Endometrium (tissue), 2 donors: Measurements from ENCODE around the gene TBL1XR1.

ENCODE experiments used
- FAIRE-seq: peaks from 2 replicates; lab custom pipeline; 2012; peaks lifted over from hg19 to GRCh38; lab: Jason Lieb, UNC
- donor health status: control.
- donor health status: control.

The TBL1XR1 gene

GRCh38 chr3:177197041-177197726 is at the start of gene TBL1XR1:
Gene TBL1XR1, minus strand, starts transcription at chr3:177197482. Its CDS starts 132,505 bp downstream, at chr3:177064977.
- no peak for FAIRE-seq

- FAIRE-seq: no peak
Measured at GRCh38 chr3:177245250-177245649, 48.0 kb upstream of the TBL1XR1 start.

GRCh38 chr3:177244606-177245005 is 47.3 kb upstream of the TBL1XR1 start:
- no peak for FAIRE-seq

- FAIRE-seq: no peak
Measured at GRCh38 chr3:177238686-177239216, 41.5 kb upstream of the TBL1XR1 start.

- FAIRE-seq: no peak
Measured at GRCh38 chr3:177237206-177237605, 39.9 kb upstream of the TBL1XR1 start.

DNA sequence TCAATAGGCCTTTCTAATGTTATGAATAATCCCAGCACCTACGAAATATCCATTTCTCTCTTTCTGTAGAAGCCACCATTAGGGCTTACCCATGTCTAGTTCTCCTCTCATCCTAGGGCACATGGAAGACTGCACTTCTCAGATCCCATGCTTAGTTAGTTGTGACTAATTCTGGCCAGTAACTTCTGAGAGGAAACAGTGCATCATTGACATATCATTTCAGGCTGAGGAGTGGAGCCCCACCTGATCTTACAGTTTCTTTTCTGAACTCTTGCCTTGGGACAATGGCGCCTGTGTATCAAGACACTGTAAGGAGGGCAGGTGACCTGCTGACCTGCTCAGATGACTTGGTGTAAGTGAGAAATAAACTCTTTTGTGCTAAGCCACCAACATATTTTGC is 39.4 kb upstream of the TBL1XR1 start:
- FAIRE-seq: no peak

DNA sequence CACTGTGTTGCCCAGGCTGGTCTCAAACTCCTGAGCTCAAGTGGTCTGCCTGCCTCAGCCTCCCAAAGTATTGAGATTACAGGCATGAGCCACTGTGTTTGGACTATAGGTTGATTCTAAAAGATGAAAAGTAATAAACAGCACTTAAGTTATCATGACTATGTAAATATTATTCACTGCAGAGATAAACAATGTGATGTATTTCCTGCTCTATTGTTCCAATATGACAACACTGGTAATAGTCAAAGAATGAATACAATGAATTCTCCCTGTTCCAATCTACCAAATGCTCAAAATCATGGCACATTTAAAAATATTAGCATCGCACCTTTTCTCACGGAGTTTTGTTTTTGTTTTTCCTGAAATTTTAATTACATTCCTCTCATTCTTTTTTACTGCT is 36.8 kb upstream of the TBL1XR1 start:
- FAIRE-seq: no peak

- no peak for FAIRE-seq
Measured at GRCh38 chr3:177231242-177231641, 34.0 kb upstream of the TBL1XR1 start.

GRCh38 chr3:177230641-177231040 is 33.4 kb upstream of the TBL1XR1 start:
- no peak for FAIRE-seq

GRCh38 chr3:177229791-177230190 is 32.5 kb upstream of the TBL1XR1 start:
- FAIRE-seq: no peak

- FAIRE-seq: no peak
Measured at GRCh38 chr3:177228601-177229190, 31.4 kb upstream of the TBL1XR1 start.

- no peak for FAIRE-seq
Measured at GRCh38 chr3:177224414-177224813, 27.1 kb upstream of the TBL1XR1 start.

- FAIRE-seq: no peak
Measured at GRCh38 chr3:177221744-177222143, 24.5 kb upstream of the TBL1XR1 start.

DNA sequence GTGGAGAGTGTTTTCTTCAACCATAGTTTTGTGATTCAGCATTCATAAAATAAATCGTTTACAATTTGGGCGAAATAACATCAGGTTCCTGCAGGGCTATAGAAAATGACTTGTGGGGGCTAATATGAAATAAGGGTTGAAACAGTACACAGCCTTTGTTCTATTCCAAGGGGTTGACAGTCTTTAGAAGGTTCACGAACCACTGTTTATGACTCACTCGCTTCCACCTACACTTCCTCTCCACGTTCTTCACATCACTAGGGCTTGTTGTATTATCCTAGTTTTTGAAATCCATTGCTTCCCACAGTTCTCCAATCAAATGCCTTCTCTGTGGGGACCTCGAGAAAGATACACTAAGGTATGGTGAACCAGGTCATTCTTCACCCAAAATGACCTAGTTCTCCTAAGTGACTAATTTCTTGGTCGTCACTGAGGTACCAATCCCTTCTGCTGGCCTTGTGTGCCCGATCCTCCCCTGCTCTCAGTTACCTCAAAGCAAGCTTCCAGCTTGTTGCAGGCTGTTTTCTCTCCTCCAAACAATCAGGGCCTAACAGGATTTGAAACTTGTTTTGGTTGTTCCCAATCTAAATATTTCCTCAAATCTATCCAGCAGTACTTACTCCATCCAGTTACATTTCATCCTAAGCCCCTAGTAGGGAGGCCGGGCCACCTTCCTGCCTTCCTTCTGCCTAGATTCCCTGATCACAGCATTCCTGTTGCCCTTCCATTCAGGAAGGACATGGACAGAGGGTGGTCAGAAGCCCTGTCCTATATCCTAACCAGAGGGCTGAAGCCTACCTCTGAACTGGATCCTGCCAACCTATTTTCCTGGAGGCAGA is 23.1 kb upstream of the TBL1XR1 start:
- FAIRE-seq: no peak

- FAIRE-seq: no peak
Measured at GRCh38 chr3:177213801-177214535, 16.7 kb upstream of the TBL1XR1 start.

DNA sequence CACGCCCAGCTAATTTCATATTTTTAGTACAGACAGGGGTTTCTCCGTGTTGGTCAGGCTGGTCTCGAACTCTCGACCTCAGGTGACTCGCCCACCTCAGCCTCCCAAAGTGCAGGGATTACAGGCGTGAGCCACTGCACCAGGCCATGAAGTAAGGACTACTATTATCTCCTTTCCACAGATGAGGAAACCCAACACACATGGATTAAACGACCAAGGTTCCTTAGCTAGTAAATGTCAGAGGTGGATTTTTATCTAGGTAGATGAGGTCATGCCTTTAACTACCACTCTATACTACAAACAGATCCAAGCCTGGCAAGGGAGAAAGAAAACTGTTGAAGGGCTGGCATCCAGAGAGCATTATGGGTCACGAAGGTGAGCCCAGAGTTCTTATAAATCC is 15.5 kb upstream of the TBL1XR1 start:
- FAIRE-seq: no peak

GRCh38 chr3:177212278-177212610 is 15.0 kb upstream of the TBL1XR1 start:
- FAIRE-seq: no peak

DNA sequence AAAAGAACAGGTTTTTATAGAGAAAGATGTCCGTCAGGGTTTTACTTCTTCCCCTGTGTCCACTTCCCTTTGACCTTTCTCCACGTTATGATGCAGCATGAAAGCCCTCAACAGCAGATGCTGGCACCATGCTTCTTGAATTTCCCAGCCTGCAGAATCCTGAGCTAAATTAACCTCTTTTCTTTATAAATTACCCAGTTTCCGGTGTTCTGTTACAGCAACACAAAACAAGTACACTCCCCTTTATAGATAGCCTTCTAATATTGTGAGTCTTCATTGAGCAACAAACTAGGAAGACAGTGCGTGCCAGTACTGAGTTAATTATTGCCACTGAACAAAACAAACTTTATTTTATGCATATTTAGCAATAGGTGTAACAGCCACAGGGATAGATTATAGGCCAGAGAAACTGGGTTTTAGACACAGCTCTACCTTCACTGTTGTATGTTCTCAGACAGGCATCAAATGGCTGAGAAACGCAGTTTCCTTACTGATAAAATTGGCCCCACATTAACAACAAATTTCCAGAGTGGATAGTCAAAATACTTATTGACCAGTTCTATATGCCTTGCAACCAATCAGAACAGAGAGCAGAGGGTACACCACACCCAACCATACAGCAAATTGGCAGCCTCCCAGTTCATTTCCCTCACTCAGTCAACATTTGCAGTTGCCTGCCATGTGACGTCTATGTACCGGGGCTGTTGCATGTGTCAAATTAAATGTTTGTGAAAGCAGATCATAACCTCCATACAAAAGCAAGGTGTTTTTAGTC is 14.4 kb upstream of the TBL1XR1 start:
- FAIRE-seq: no peak

- no peak for FAIRE-seq
Measured at GRCh38 chr3:177210744-177211502, 13.6 kb upstream of the TBL1XR1 start.

DNA sequence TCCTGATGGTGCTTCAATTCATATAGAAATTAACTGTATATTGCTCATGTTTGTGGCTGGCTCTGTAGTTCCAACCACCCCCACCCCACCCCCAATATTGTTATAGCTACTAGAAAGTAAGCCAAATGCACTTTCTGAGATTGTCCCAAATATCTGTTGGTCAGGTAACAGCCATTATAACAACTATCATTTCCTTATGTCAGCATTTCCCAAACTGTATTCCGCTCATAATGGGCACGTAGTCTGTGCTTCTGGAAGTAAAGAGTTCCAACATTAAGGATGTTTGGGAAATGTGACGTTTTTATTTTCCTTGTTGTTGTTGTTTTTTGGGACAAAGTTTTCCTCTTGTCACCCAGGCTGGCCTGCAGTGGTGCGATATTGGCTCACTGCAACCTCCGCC is 12.2 kb upstream of the TBL1XR1 start:
- FAIRE-seq: no peak

GRCh38 chr3:177208781-177209180 is 11.5 kb upstream of the TBL1XR1 start:
- no peak for FAIRE-seq
